B cell (primary cell): ENCODE results near the gene ITGB4. TPM values are rescaled to one million over a fixed set of nuclear protein-coding genes. Genes with fewer than 3 reads are reported as not detected.
A peak's percentile ranks its signal among the peaks of the same experiment; 100 is the strongest.

ENCODE experiments used
- ATAC-seq: fragments of 200-7000 bp; cut with Tn5 transposase; one replicate; pipeline ENCODE4 v1.10.0; 2021; ENCODE audit warnings: low read depth, mild to moderate bottlenecking, moderate number of reproducible peaks, moderate library complexity
- CTCF ChIA-PET: fragments of 350-600 bp; sonication (Branson Sonifier 250); formaldehyde crosslinking; loops from one replicate; lab custom pipeline; 2021; ENCODE audit warnings: antibody characterized with exemption, inconsistent platforms; lab: Charles Lee
- POLR2A ChIA-PET: fragments of 350-600 bp; sonication (Branson Sonifier 250); formaldehyde crosslinking; loops from one replicate; lab custom pipeline; 2021; ENCODE audit warnings: antibody characterized with exemption; lab: Charles Lee
- DNase-seq: peaks from one replicate; pipeline ENCODE4 v3.0.0; 2013
- H2AFZ ChIP-seq: 2 replicates; pipeline ENCODE4 v1.6.1; 2012; ENCODE audit warnings: mild to moderate bottlenecking, low read depth, low read length; ENCODE audit not compliant: insufficient read depth, poor library complexity, severe bottlenecking
- H3K27ac ChIP-seq, 2 donors: 1 replicate in 1 of 2; 2 replicates in 1 of 2; pipeline ENCODE4 v1.5.1; 2012 to 2013; ENCODE audit warnings: low read length in 2 of 2, mild to moderate bottlenecking in 2 of 2, moderate library complexity in 1 of 2
- H3K27me3 ChIP-seq, 4 experiments: fragments of 200-600 bp in 1 of 4; sonication (generic) in 1 of 4; replicated peaks in 1 of 4; 1 replicate in 2 of 4; 2 replicates in 2 of 4; pipeline versions ENCODE4 v1.6.1 to v1.7.0; 2013 to 2016; ENCODE audit warnings: low read length in 3 of 4, mild to moderate bottlenecking in 2 of 4, mixed read lengths in 1 of 4, moderate library complexity in 1 of 4; ENCODE audit not compliant: insufficient read depth in 4 of 4, control insufficient read depth in 3 of 4; ENCODE audit errors: control extremely low read depth in 1 of 4
- H3K36me3 ChIP-seq, 2 experiments: replicated peaks in 1 of 2; 1 replicate in 1 of 2; 2 replicates in 1 of 2; pipeline versions ENCODE4 v1.6.1 to v1.7.1; 2013; ENCODE audit warnings: low read length in 1 of 2; ENCODE audit not compliant: insufficient read depth in 2 of 2, control insufficient read depth in 1 of 2; ENCODE audit errors: control extremely low read depth in 1 of 2, extremely low read depth in 1 of 2
- H3K4me1 ChIP-seq, 2 donors: fragments of 200-600 bp in 1 of 2; sonication (generic) in 1 of 2; 1 replicate in 1 of 2; 2 replicates in 1 of 2; pipeline versions ENCODE4 v1.5.1 to v1.6.1; 2013 to 2017; ENCODE audit warnings: low read length in 2 of 2; ENCODE audit not compliant: control insufficient read depth in 2 of 2, insufficient read depth in 2 of 2
- H3K4me2 ChIP-seq: replicated peaks from 2 replicates; pipeline ENCODE3; 2012; ENCODE audit warnings: mild to moderate bottlenecking, low read depth, low read length; ENCODE audit not compliant: poor library complexity, severe bottlenecking
- H3K4me3 ChIP-seq, 5 experiments: fragments of 200-600 bp in 1 of 5; sonication (generic) in 1 of 5; 1 replicate in 3 of 5; 2 replicates in 2 of 5; pipeline versions ENCODE4 v1.5.1 to v1.7.0; 2011 to 2016; ENCODE audit warnings: low read length in 4 of 5, mild to moderate bottlenecking in 4 of 5, low read depth in 2 of 5, control low read depth in 1 of 5, moderate library complexity in 1 of 5; ENCODE audit not compliant: insufficient read depth in 1 of 5; ENCODE audit errors: control extremely low read depth in 1 of 5, extremely low read depth in 1 of 5
- H3K79me2 ChIP-seq: fragments of 200-600 bp; sonication (generic); one replicate; pipeline ENCODE4 v1.6.0; 2016; ENCODE audit warnings: low read length; ENCODE audit not compliant: control insufficient read depth, insufficient read depth
- H3K9ac ChIP-seq: fragments of 200-600 bp; sonication (generic); 2 replicates; pipeline ENCODE4 v1.6.1; 2017; ENCODE audit warnings: mild to moderate bottlenecking, low read length, moderate library complexity
- H3K9me3 ChIP-seq, 3 donors: one replicate each; pipeline versions ENCODE4 v1.6.1 to v1.7.1; 2013; ENCODE audit warnings: low read length in 2 of 3; ENCODE audit not compliant: control insufficient read depth in 2 of 3, insufficient read depth in 1 of 3; ENCODE audit errors: control extremely low read depth in 1 of 3
- H4K20me1 ChIP-seq: 2 replicates; pipeline ENCODE4 v1.6.0; 2012; ENCODE audit warnings: mild to moderate bottlenecking, low read length; ENCODE audit not compliant: insufficient read depth, control insufficient read depth, poor library complexity, severe bottlenecking
- H3K27ac Mint-ChIP-seq: one replicate; pipeline ENCODE4 v1.8.0; 2021; ENCODE audit warnings: mixed read lengths
- H3K27me3 Mint-ChIP-seq: one replicate; pipeline ENCODE4 v1.8.0; 2021; ENCODE audit warnings: mixed read lengths
- H3K4me1 Mint-ChIP-seq: one replicate; pipeline ENCODE4 v1.8.0; 2021; ENCODE audit warnings: mixed read lengths
- H3K4me3 Mint-ChIP-seq: one replicate; pipeline ENCODE4 v1.8.0; 2021; ENCODE audit warnings: mixed read lengths
- H3K9me3 Mint-ChIP-seq: one replicate; pipeline ENCODE4 v1.8.0; 2022; ENCODE audit warnings: mixed read lengths; ENCODE audit not compliant: insufficient read depth
- EZH2 ChIP-seq: IDR thresholded peaks from 2 replicates; pipeline ENCODE4 v1.6.1; 2012; ENCODE audit warnings: borderline replicate concordance, low read depth, mild to moderate bottlenecking, moderate library complexity, low read length; ENCODE audit not compliant: insufficient read depth, poor library complexity, severe bottlenecking
- WGBS: methylation state at CpG from one replicate; pipeline ENCODE4 v1.1.5; 2013; ENCODE audit warnings: missing lambda C conversion rate; ENCODE audit not compliant: insufficient coverage; 5-methylcytosine and 5-hydroxymethylcytosine counted together
- intact Hi-C: fragments of 100-400 bp; cut with micrococcal nuclease; formaldehyde crosslinking; loops from one replicate; pipeline ENCODE4 v1.10.0; 2022
- polyA plus RNA-seq: library from polyadenylated mRNA; depleted of rRNA; stranded (reverse); fragments of >200 nt; gene quantifications from 2 replicates; pipeline ENCODE4 v1.2.3, GENCODE V29; 2012
- total RNA-seq, 2 donors: library from RNA; stranded (reverse); fragments of 120-200 nt in 1 of 2; gene quantifications; 1 replicate in 1 of 2; 2 replicates in 1 of 2; pipeline versions ENCODE4 v1.2.3 to v1.2.4, GENCODE V29; 2013 to 2022
- TF ChIP-seq, protein P1 (sequence below): fragments of 200-600 bp; IDR thresholded peaks from one replicate; pipeline ENCODE4 v1.8.0; 2022; ENCODE audit warnings: antibody characterized with exemption, mild to moderate bottlenecking

The ITGB4 gene
- total and polyA plus RNA-seq, 2 donors (not counting 1 experiment from before 2014, with no cell fraction given) = 0.12 to 0.81 TPM

DNA sequence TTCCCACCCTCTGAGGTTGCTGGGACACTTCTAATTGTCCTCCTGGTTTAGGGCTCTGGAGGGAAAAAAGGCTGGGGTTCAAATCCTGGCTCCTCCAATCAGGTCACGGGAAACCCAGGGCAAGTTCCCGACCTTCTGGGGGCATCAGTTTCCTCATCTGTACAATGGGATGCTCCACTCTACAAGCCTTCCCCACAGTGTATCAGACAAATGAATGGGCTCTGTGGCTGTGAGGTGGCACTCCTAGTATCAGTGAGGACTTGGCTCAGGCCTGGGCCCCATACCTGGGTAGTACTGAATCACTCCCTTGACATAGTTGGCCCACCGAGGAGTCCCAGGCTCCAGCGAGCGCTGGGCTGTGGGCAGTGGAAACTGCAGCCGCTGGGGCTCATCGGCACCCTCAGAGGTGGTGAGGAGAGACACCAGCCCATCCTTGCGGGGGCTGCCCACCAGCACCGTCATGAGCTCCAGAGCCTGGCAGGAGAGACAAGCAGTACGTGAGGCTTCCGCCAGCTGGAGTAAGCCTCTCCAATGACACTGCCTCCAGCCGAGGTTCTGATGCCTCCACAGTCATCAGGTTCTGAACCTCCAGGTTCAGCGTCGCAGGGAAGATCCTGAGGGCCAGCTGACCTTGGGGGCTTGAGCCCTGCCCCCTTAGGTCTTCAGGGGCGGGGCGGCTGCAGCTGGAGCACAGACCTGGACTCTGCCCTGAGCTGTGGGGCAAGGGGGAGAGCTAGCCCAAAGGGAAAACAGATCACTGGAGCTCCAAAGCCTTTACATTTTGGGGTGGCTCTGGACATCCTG, 42.6 kb downstream of the ITGB4 start:
- Histone ChIP-seq H3K4me2 (peak overlapping the region; percentile 100), H3K36me3 (no peaks in the 10 kb centered on the region), H2AFZ (peak overlapping the region; percentile 97), H3K79me2 (peaks cover 3% of the 10 kb centered on the region), H3K27ac (peak overlapping the region in 1 of 2 donors; percentile 72), H3K4me3 (peak overlapping the region in 4 of 5 experiments; percentile 74 to 88 (median 84)), H3K27me3 (no peaks in the 10 kb centered on the region), H4K20me1 (peaks cover 15% of the 10 kb centered on the region), H3K4me1 (peaks cover 14 to 23% of the 10 kb centered on the region in 2 donors), H3K9me3 (no peaks in the 10 kb centered on the region), H3K9ac (peak overlapping the region; percentile 91)
- no peak for TF ChIP-seq EZH2
- TF ChIP-seq, protein P1, sequence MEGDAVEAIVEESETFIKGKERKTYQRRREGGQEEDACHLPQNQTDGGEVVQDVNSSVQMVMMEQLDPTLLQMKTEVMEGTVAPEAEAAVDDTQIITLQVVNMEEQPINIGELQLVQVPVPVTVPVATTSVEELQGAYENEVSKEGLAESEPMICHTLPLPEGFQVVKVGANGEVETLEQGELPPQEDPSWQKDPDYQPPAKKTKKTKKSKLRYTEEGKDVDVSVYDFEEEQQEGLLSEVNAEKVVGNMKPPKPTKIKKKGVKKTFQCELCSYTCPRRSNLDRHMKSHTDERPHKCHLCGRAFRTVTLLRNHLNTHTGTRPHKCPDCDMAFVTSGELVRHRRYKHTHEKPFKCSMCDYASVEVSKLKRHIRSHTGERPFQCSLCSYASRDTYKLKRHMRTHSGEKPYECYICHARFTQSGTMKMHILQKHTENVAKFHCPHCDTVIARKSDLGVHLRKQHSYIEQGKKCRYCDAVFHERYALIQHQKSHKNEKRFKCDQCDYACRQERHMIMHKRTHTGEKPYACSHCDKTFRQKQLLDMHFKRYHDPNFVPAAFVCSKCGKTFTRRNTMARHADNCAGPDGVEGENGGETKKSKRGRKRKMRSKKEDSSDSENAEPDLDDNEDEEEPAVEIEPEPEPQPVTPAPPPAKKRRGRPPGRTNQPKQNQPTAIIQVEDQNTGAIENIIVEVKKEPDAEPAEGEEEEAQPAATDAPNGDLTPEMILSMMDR = no peak
- Mint-ChIP-seq H3K27me3 (no peaks in the 10 kb centered on the region), H3K4me1 (peaks cover 18% of the 10 kb centered on the region), H3K9me3 (no peaks in the 10 kb centered on the region), H3K4me3 (peak overlapping the region; percentile 85), H3K27ac (peak overlapping the region; percentile 37)
- POLR2A ChIA-PET = interaction anchor here (0.8 to 3.7 kb wide), 4 partner anchors 10 to 80 kb away, joined by 3 to 78 read pairs (median 13); a partner anchor contains a TSS
- ATAC-seq (no peak), DNase-seq (peak; percentile 34)
- intact Hi-C loops = loop anchor here (1.0 to 10.0 kb wide), 2 partner anchors 91 to 249 kb away; partner anchors contain the start of genes CASKIN2, TSEN54 and WBP2
- 81% methylated on average over 14 of the region's 16 CpGs for WGBS
- CTCF ChIA-PET = interaction anchor here (1.1 to 5.5 kb wide), 17 partner anchors 11 to 493 kb away, joined by 3 to 87 read pairs (median 14); partner anchors contain the start of genes MIF4GD, SMIM5, TRIM47 and TRIM65
